Measurements from ENCODE around the gene ROR2. TPM values are rescaled to one million over a fixed set of nuclear protein-coding genes. Genes with fewer than 3 reads are reported as not detected.

The ROR2 gene
- total and polyA plus RNA-seq, 4 donors = 0.13 to 0.84 (median 0.52) TPM

GRCh38 chr9:91899594-91899993 lies 50.4 kb downstream of the ROR2 start (continued):
- TF ChIP-seq ZBTB33 (IDR thresholded peaks at IDR 0.05) (no peak), YY1 (IDR thresholded peaks at IDR 0.05) (no peak), EGR1 (IDR thresholded peaks at IDR 0.05; ENCODE audit: low read depth in 2 of 2) (no peak), ATF3 (IDR thresholded peaks at IDR 0.05) (no peak), HNF4G (IDR thresholded peaks at IDR 0.05) (no peak)

- no peaks in the 10 kb centered on the region for H3K9me3 ChIP-seq (ENCODE audit: control insufficient read depth in 4 of 4, low read length in 3 of 4)
- H3K27me3 ChIP-seq (ENCODE audit: control insufficient read depth in 4 of 4, insufficient read depth in 4 of 4, low read length in 3 of 4) = peaks cover 0 to 3% (median 0%) of the 10 kb centered on the region in 4 donors
- no peak for TF ChIP-seq MAX (IDR thresholded peaks at IDR 0.05)
- TF ChIP-seq SP1 (IDR thresholded peaks at IDR 0.05) = no peak
- no peak for TF ChIP-seq ZBTB33 (IDR thresholded peaks at IDR 0.05)
- no peak for TF ChIP-seq JUND (IDR thresholded peaks at IDR 0.05)
- TF ChIP-seq GABPA (IDR thresholded peaks at IDR 0.05 in 1 of 2, conservative IDR thresholded peaks at IDR 0.05 in 1 of 2) = no peak
- TF ChIP-seq REST (IDR thresholded peaks at IDR 0.05) = no peak
- no peak for TF ChIP-seq EGR1 (IDR thresholded peaks at IDR 0.05; ENCODE audit: low read depth in 2 of 2)
- TF ChIP-seq ATF3 (IDR thresholded peaks at IDR 0.05) = no peak
- no peak for TF ChIP-seq FOXA2 (IDR thresholded peaks at IDR 0.05)
- no peak for TF ChIP-seq HNF4A (conservative IDR thresholded peaks at IDR 0.05)
- TF ChIP-seq CTCF (IDR thresholded peaks at IDR 0.05; ENCODE audit: low read depth, low read length, missing input control) = no peak
- TF ChIP-seq RAD21 (IDR thresholded peaks at IDR 0.05) = no peak
- 49% methylated on average over 2 of the region's 2 CpGs for WGBS
- H3K4me3 ChIP-seq (ENCODE audit: low read depth in 1 of 3, low read length in 3 of 3) = no peak overlapping the region
- H3K36me3 ChIP-seq (ENCODE audit: control insufficient read depth in 4 of 4, insufficient read depth in 3 of 4, low read depth in 1 of 4, low read length in 3 of 4) = no peaks in the 10 kb centered on the region
- no peak overlapping the region for H3K9ac ChIP-seq (ENCODE audit: low read depth in 1 of 2, low read length in 2 of 2)
- no peak overlapping the region for H3K27ac ChIP-seq (ENCODE audit: low read depth in 1 of 2, low read length in 2 of 2)
- peaks cover 0 to 6% (median 0%) of the 10 kb centered on the region in 4 donors for H3K4me1 ChIP-seq (ENCODE audit: control insufficient read depth in 4 of 4, insufficient read depth in 4 of 4, low read length in 3 of 4)
- DNase-seq (ENCODE audit: low spot score) = no peak
Observed at GRCh38 chr9:91899219-91899563, 50.8 kb downstream of the ROR2 start.

Measured in liver (tissue), 9 donors.